Ishikawa (cell line): ENCODE results near the gene PLA1A.

Experiments used
- CEBPB ChIP-seq: IDR thresholded peaks from 2 replicates; pipeline ENCODE4 v1.6.1; 2012
- EGR1 ChIP-seq: IDR thresholded peaks from 2 replicates; pipeline ENCODE4 v1.6.1; 2012
- TAF1 ChIP-seq: IDR thresholded peaks from 2 replicates; pipeline ENCODE4 v1.6.1; 2012; ENCODE audit warnings: low read depth, mild to moderate bottlenecking
- TF ChIP-seq, protein P1 (sequence below): IDR thresholded peaks from 2 replicates; pipeline ENCODE4 v1.6.1; 2012
- TF ChIP-seq, protein P2 (sequence below): IDR thresholded peaks from 2 replicates; pipeline ENCODE4 v1.6.1; 2012; ENCODE audit warnings: low read depth, mild to moderate bottlenecking

DNA sequence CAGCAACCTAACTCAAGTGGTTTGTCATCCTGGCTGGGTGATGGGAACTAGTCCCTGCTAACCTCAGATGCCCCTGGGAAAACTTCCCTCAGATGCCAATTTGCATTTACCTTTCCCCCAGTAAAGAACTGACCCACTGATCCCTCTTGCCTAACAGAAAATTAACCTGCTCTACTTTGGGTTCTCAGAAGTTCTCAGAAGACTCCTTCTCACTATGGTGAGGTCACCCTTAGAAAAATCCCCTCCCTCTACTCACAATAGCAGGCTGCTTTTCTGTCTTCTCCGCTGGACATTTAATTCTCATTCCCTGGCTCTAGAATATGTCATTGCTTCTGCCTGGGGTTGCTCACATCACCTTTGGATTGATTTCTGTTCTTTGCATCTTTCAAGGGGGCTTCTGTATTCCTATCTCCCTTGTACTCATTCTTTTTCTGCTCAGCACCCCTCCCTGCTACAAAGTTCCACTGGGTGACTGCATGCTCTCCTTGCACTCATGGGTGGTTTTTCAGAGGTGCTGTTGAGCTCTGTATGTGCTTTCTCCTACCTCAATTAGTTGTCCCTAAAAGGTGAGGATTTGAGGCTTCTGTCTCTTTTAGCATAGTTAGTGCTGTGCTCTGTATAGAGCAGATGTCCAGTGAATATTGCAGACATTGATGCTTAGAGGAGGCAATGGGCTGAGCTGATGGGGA, 869 bp downstream of the PLA1A start:
- TF ChIP-seq TAF1 = no peak
- TF ChIP-seq EGR1 = no peak
- no peak for TF ChIP-seq CEBPB
- TF ChIP-seq, protein P1, sequence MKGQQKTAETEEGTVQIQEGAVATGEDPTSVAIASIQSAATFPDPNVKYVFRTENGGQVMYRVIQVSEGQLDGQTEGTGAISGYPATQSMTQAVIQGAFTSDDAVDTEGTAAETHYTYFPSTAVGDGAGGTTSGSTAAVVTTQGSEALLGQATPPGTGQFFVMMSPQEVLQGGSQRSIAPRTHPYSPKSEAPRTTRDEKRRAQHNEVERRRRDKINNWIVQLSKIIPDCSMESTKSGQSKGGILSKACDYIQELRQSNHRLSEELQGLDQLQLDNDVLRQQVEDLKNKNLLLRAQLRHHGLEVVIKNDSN = no peak
- TF ChIP-seq, protein P2, sequence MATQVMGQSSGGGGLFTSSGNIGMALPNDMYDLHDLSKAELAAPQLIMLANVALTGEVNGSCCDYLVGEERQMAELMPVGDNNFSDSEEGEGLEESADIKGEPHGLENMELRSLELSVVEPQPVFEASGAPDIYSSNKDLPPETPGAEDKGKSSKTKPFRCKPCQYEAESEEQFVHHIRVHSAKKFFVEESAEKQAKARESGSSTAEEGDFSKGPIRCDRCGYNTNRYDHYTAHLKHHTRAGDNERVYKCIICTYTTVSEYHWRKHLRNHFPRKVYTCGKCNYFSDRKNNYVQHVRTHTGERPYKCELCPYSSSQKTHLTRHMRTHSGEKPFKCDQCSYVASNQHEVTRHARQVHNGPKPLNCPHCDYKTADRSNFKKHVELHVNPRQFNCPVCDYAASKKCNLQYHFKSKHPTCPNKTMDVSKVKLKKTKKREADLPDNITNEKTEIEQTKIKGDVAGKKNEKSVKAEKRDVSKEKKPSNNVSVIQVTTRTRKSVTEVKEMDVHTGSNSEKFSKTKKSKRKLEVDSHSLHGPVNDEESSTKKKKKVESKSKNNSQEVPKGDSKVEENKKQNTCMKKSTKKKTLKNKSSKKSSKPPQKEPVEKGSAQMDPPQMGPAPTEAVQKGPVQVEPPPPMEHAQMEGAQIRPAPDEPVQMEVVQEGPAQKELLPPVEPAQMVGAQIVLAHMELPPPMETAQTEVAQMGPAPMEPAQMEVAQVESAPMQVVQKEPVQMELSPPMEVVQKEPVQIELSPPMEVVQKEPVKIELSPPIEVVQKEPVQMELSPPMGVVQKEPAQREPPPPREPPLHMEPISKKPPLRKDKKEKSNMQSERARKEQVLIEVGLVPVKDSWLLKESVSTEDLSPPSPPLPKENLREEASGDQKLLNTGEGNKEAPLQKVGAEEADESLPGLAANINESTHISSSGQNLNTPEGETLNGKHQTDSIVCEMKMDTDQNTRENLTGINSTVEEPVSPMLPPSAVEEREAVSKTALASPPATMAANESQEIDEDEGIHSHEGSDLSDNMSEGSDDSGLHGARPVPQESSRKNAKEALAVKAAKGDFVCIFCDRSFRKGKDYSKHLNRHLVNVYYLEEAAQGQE = no peak
